ENCODE data around the gene SARM1.

- TF ChIP-seq EZH2 (IDR thresholded peaks at IDR 0.05; ENCODE audit: insufficient read depth, low read length): no peak
- no peak for TF ChIP-seq CTCF (IDR thresholded peaks at IDR 0.05; ENCODE audit: insufficient read depth, low read depth, low read length)
These were observed 14.9 kb downstream of the SARM1 start for GRCh38 chr17:28386391-28386790.

All from astrocyte (in vitro differentiated cells and primary cell).